Cardiac muscle cell (in vitro differentiated cells and primary cell): Measurements from ENCODE around the gene SDC1. TPM values are rescaled to one million over a fixed set of nuclear protein-coding genes. Genes with fewer than 3 reads are reported as not detected.

Experiments used
- DNase-seq, 2 donors: peaks; one replicate each; pipeline versions ENCODE4 v3.0.0 to v3.0.0-alpha.2; 2010 to 2017; ENCODE audit warnings: low read depth in 1 of 2, low spot score in 1 of 2
- H3K27ac ChIP-seq: fragments of 200-600 bp; sonication (generic); 2 replicates; pipeline ENCODE4 v1.5.1; 2016
- H3K27me3 ChIP-seq: fragments of 200-600 bp; sonication (generic); 2 replicates; pipeline ENCODE4 v1.6.0; 2016; ENCODE audit warnings: control low read depth
- H3K36me3 ChIP-seq: fragments of 200-600 bp; sonication (generic); 2 replicates; pipeline ENCODE4 v1.5.1; 2016; ENCODE audit warnings: control low read depth
- H3K4me1 ChIP-seq: fragments of 200-600 bp; sonication (generic); 2 replicates; pipeline ENCODE4 v1.8.1; 2017; ENCODE audit warnings: low read depth, mild to moderate bottlenecking, mixed run types
- H3K4me3 ChIP-seq: fragments of 200-600 bp; sonication (generic); 2 replicates; pipeline ENCODE4 v1.5.1; 2016; ENCODE audit warnings: mild to moderate bottlenecking
- H3K9me3 ChIP-seq: fragments of 200-600 bp; sonication (generic); 2 replicates; pipeline ENCODE4 v1.5.1; 2017; ENCODE audit warnings: low read depth, mild to moderate bottlenecking, control low read depth
- polyA plus RNA-seq: library from polyadenylated mRNA; unstranded; fragments of >200 nt; fragmentation: Nextera tagmentation; extraction: Ambion mirVana; gene quantifications from 2 replicates; pipeline ENCODE4 v1.2.1, GENCODE V29; 2016
- total RNA-seq: library from RNA; depleted of rRNA; stranded (reverse); fragments of >200 nt; gene quantifications from 2 replicates; pipeline ENCODE4 v1.2.3, GENCODE V29; 2016
- TF ChIP-seq, protein P1 (sequence below): IDR thresholded peaks from 2 replicates; pipeline ENCODE4 v1.5.1; 2012; ENCODE audit warnings: low read depth, mild to moderate bottlenecking, low read length

Gene SDC1
- total and polyA plus RNA-seq, 2 experiments from 2014 or later, result 13.3 to 14.0 TPM

DNA sequence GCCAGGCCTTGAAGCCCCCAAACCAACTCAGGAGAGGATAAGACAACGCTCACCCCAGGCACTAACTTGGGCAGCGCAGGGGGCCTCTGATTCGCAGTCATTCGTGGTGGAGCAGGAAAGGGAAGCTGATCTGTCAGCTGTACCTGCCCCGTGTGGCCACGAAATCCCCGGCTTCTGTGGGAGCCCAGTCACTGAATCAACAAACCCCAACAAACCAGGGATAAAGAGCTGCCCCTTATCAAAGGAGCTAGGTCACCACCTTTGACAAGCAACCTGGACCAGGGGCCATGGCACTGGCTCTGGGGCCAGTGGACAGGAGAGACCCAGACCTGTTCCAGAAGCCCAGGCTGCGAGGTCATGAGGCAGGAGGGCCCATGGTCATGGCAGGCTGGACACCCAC lies 14.5 kb downstream of the SDC1 start:
- no peak overlapping the region for H3K27ac ChIP-seq
- no peaks in the 10 kb centered on the region for H3K36me3 ChIP-seq
- H3K27me3 ChIP-seq, result no peaks in the 10 kb centered on the region
- TF ChIP-seq, protein P1, sequence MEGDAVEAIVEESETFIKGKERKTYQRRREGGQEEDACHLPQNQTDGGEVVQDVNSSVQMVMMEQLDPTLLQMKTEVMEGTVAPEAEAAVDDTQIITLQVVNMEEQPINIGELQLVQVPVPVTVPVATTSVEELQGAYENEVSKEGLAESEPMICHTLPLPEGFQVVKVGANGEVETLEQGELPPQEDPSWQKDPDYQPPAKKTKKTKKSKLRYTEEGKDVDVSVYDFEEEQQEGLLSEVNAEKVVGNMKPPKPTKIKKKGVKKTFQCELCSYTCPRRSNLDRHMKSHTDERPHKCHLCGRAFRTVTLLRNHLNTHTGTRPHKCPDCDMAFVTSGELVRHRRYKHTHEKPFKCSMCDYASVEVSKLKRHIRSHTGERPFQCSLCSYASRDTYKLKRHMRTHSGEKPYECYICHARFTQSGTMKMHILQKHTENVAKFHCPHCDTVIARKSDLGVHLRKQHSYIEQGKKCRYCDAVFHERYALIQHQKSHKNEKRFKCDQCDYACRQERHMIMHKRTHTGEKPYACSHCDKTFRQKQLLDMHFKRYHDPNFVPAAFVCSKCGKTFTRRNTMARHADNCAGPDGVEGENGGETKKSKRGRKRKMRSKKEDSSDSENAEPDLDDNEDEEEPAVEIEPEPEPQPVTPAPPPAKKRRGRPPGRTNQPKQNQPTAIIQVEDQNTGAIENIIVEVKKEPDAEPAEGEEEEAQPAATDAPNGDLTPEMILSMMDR, result no peak
- DNase-seq, result no peak
- no peaks in the 10 kb centered on the region for H3K9me3 ChIP-seq
- H3K4me1 ChIP-seq, result peaks cover 19% of the 10 kb centered on the region
- H3K4me3 ChIP-seq, result no peak overlapping the region

DNA sequence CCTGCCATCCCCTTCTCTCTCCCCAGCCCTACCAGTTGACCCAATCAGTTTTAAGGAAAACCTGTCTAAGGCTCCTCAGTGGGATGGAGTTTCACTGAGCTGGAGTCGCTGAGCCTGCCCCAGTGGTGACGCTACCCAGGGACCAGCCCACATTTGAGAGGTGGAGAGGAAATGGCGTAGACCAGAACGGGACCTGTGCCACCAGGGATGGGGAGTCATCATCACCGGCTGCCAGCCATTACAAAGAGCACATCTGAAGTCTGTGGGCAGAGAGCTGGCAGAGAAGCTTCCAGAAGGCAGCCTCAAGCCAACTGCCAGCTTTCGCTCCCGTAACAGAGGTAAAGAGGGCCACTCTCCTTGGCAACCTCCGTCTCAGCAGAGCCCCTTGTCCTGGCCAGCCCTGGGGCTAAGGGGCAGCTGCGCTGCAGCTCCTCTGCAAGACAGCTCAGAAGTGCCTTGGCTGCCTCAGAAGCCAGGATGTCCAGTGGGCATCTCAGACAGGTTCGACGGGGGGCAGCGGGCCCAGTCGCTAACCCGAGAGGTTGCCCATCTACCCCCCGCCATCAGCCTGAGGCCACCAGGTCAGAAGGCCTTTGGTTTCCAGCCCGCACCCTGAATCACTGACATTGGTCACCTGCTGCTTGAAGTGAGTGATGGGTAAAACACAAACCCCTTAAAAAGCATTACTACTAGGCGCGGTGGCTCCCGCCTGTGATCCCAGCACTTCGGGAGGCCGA lies 15.4 kb downstream of the SDC1 start:
- no peaks in the 10 kb centered on the region for H3K9me3 ChIP-seq
- TF ChIP-seq, protein P1, result no peak
- DNase-seq, result no peak
- no peaks in the 10 kb centered on the region for H3K27me3 ChIP-seq
- H3K4me3 ChIP-seq, result no peak overlapping the region
- H3K27ac ChIP-seq, result no peak overlapping the region
- H3K4me1 ChIP-seq, result peaks cover 19% of the 10 kb centered on the region
- H3K36me3 ChIP-seq, result no peaks in the 10 kb centered on the region

DNA sequence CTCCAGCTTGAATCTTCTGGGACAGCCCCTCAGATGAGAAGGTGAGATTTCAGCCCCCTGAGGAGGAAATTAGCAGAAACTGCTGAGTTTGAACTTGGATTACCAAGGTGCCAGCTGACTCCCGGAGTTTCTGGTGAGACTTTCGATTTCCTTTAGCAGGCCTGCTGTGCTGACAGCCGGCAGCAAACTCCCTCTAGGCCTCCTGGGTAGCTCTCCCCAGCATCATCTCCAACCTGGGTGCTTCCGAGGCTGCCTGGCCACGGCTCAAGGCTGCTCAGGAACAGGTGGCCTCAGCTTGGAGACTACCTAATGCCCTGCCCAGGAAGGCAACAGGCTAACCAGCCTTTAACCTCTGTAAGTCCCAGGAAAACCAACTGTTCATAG lies 16.5 kb downstream of the SDC1 start:
- no peaks in the 10 kb centered on the region for H3K36me3 ChIP-seq
- peaks cover 15% of the 10 kb centered on the region for H3K4me1 ChIP-seq
- no peak overlapping the region for H3K27ac ChIP-seq
- H3K4me3 ChIP-seq, result no peak overlapping the region
- H3K9me3 ChIP-seq, result no peaks in the 10 kb centered on the region
- no peak for DNase-seq
- H3K27me3 ChIP-seq, result no peaks in the 10 kb centered on the region
- TF ChIP-seq, protein P1, result no peak

DNA sequence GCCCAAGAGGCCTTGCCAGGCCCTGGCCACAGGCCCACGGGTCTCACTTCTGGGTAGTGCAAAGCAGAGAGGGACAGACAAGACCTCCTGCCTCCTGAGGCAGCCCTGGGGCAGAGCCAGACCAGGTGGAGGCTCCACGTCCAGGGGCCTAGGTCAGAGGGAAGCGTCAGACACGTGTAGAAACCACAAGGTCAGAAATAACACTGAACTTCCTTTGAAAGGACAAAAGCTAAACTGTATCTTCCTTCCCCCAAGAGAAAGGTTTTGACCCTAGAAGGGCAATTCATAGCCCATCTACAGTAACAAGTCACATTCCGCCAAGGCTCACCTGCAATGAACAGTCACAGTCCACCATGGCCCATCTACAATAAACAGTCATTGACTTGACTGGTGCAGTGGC lies 17.9 kb downstream of the SDC1 start:
- no peak for DNase-seq
- TF ChIP-seq, protein P1, result no peak
- H3K27ac ChIP-seq, result no peak overlapping the region
- no peak overlapping the region for H3K4me3 ChIP-seq
- H3K36me3 ChIP-seq, result no peaks in the 10 kb centered on the region
- H3K27me3 ChIP-seq, result no peaks in the 10 kb centered on the region
- H3K4me1 ChIP-seq, result peaks cover 2% of the 10 kb centered on the region
- H3K9me3 ChIP-seq, result no peaks in the 10 kb centered on the region

DNA sequence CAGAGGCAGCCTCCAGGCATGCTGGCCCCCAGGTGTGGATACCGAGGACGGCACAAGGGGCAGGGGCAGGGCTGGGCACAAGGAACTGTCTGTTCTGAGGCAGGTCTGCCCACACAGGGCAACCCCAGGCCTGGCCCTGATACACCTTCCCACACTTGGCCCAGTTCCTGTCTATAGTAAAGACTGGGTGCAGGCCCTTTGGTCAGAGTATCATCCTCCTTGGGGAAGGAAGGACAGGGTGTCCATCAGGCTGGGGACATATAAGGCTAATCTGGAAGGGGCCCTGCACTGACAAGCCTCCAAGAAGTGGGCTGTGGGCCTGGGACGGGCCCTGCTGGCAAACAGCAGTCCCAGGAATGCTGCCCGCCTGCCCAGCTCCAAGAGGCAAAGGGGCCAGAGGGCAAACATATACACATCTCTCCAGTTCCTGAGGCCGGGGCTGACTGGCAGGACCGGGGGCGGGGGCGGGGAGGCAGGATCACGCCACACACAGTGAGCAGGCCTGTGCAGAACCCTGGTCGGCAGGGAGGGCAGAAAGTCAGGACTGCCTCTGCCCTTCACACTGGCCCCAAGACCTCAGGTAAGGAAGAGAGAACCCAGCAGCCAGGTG lies 18.9 kb downstream of the SDC1 start:
- Histone ChIP-seq H3K4me3 (no peak overlapping the region), H3K27ac (no peak overlapping the region), H3K9me3 (no peaks in the 10 kb centered on the region), H3K4me1 (no peaks in the 10 kb centered on the region), H3K36me3 (no peaks in the 10 kb centered on the region), H3K27me3 (no peaks in the 10 kb centered on the region)
- DNase-seq, result no peak
- TF ChIP-seq, protein P1, result no peak
